Heart left ventricle (tissue), 16 donors: Measurements from ENCODE around the gene KLHL5. TPM values are rescaled to one million over a fixed set of nuclear protein-coding genes. Genes with fewer than 3 reads are reported as not detected.

Experiments
- ATAC-seq, 4 donors: fragments of 200-7000 bp; cut with Tn5 transposase; one replicate each; pipeline ENCODE4 v1.9.1; 2020 to 2022; ENCODE audit warnings: moderate library complexity in 4 of 4, mild to moderate bottlenecking in 3 of 4, moderate number of reproducible peaks in 1 of 4
- DNase-seq, 5 donors: peaks; one replicate each; pipeline ENCODE4 v3.0.0-alpha.2; 2020
- H3K27ac ChIP-seq, 12 donors: fragments of 200-600 bp; sonication (generic) in 4 of 12; one replicate each; pipeline versions ENCODE4 v1.5.0 to v1.8.0; 2016 to 2022; ENCODE audit warnings: mild to moderate bottlenecking in 2 of 12
- H3K27me3 ChIP-seq, 9 donors: fragments of 200-600 bp; sonication (generic) in 2 of 9; one replicate each; pipeline versions ENCODE4 v1.5.1 to v1.8.0; 2016 to 2022; ENCODE audit warnings: mild to moderate bottlenecking in 3 of 9
- H3K36me3 ChIP-seq, 9 donors: fragments of 200-600 bp; sonication (generic) in 2 of 9; one replicate each; pipeline versions ENCODE4 v1.5.0 to v1.8.0; 2018 to 2022; ENCODE audit warnings: mild to moderate bottlenecking in 2 of 9
- H3K4me1 ChIP-seq, 12 donors: fragments of 200-600 bp; sonication (generic) in 4 of 12; one replicate each; pipeline versions ENCODE4 v1.5.0 to v1.8.0; 2016 to 2022; ENCODE audit warnings: mild to moderate bottlenecking in 3 of 12
- H3K4me3 ChIP-seq, 12 donors: fragments of 200-600 bp; sonication (generic) in 4 of 12; one replicate each; pipeline versions ENCODE4 v1.5.0 to v1.8.0; 2017 to 2022; ENCODE audit warnings: mild to moderate bottlenecking in 9 of 12, moderate library complexity in 4 of 12
- H3K9me3 ChIP-seq, 12 donors: fragments of 200-600 bp; sonication (generic) in 4 of 12; one replicate each; pipeline versions ENCODE4 v1.5.0 to v1.8.0; 2016 to 2022; ENCODE audit warnings: mild to moderate bottlenecking in 1 of 12
- CTCF ChIP-seq, 12 donors: fragments of 200-600 bp; sonication (generic) in 4 of 12; IDR thresholded peaks; one replicate each; pipeline versions ENCODE4 v1.5.0 to v1.8.0; 2018 to 2022; ENCODE audit warnings: antibody characterized with exemption in 12 of 12, mild to moderate bottlenecking in 5 of 12
- POLR2A ChIP-seq, 2 donors: fragments of 450-650 bp; IDR thresholded peaks; one replicate each; pipeline ENCODE4 v1.6.1; 2017; ENCODE audit warnings: antibody characterized with exemption in 2 of 2, mild to moderate bottlenecking in 2 of 2, moderate library complexity in 2 of 2
- WGBS, 4 donors: extraction: QIAGEN DNeasy Blood & Tissue Kit in 2 of 4; methylation state at CpG; one replicate each; pipeline versions ENCODE4 v1.1.5 to v1.1.7; 2013 to 2018; 5-methylcytosine and 5-hydroxymethylcytosine counted together
- intact Hi-C, 10 donors: fragments of 100-400 bp; cut with DNase I; formaldehyde crosslinking; loops; one replicate each; pipeline versions ENCODE4 v1.11.1 to v1.14.2; 2022
- long read RNA-seq, 3 donors: library from polyadenylated mRNA; unstranded; transcript quantifications; one replicate each; pipeline ENCODE4 v2.0.0, GENCODE V29; 2020 to 2021
- polyA plus RNA-seq, 2 donors: library from polyadenylated mRNA; stranded (reverse); fragments of 200-250 nt; gene quantifications; one replicate each; pipeline ENCODE4 v1.2.3, GENCODE V29; 2013
- total RNA-seq, 9 donors: library from RNA; depleted of rRNA in 2 of 9; stranded (reverse); fragments of >200 nt in 2 of 9; fragmentation: NEBNext Ultra II Directional in 3 of 9; extraction: Animal tissue kit (Norgen Biotek cat#: 25700) in 3 of 9; gene quantifications; one replicate each; pipeline versions ENCODE4 v1.1.0 to v1.2.4, GENCODE V29; 2016 to 2023
- donor health status: ischemic (EF 13 %, LVEDD 7.1; RV severe dilation, severe dysfunction).
- donor health status: healthy with polysubstance abuse.
- donor health status: DM: no; HTN: yes; CAD: no.
- donor health status: DM: no; HTN: no; CAD: no.
- donor health status: ischemic (EF 25% LVEDD 6.9; RV normal size, moderate dysfunction).
- donor health status: ischemic (EF 25% LVEDD 5.7; RV mildly dilated, moderate dysfunction).
- donor health status: healthy.
- donor health status: DM: yes; HTN: yes; CAD: no.
- donor health status: ischemic (EF 35%, LVEDD 5.7; RV mildly dilated, moderate dysfunction).
- donor health status: nonischemic (EF 11% LVEDD 7.7; RV severe dilation, severe dysfunction).
- donor health status: DM: yes; HTN: yes; CAD: no.
- donor health status: PGD.
- donor health status: ischemic (EF 29% LVEDD 5.4; RV normal size, mild dysfunction).
- donor health status: nonischemic (EF 23%, LVEDD 6.1; RV moderate dilation, normal function).

The KLHL5 gene
- total RNA-seq (10 to 100 TPM in 7 of 9 donors, 1 to 10 TPM in 2; 8.6 to 28.5 (median 14.9) TPM), polyA plus RNA-seq (10 to 100 TPM in 1 of 2 donors, 1 to 10 TPM in 1; 3.3 to 10.7 TPM)
- long read RNA-seq, donor 1, transcript KLHL5-201 (12 exons, 3,425 nt), result minor isoform, 5 of 28 reads
- long read RNA-seq, donor 1, transcript KLHL5-205 (11 exons, 2,926 nt), result major isoform, 18 of 28 reads
- long read RNA-seq, donor 1, partial matches to known transcripts, result 0 of 28 reads
- long read RNA-seq, donor 1, other reads (novel, unspliced or antisense), result 5 of 28 reads
- long read RNA-seq, donor 2, partial matches to known transcripts, result 5 of 8 reads
- long read RNA-seq, donor 2, other reads (novel, unspliced or antisense), result 2 of 8 reads
- long read RNA-seq, donor 3, transcript KLHL5-205 (11 exons, 2,926 nt), result major isoform, 15 of 28 reads
- long read RNA-seq, donor 3, partial matches to known transcripts, result 2 of 28 reads
- long read RNA-seq, donor 3, other reads (novel, unspliced or antisense), result 8 of 28 reads

- Histone ChIP-seq H3K27me3 (no peaks in the 10 kb centered on the region), H3K27ac (no peak within 1 kb of the TSS), H3K36me3 (no peaks in the 10 kb centered on the region), H3K9me3 (no peaks in the 10 kb centered on the region), H3K4me1 (peaks cover 0 to 17% (median 0%) of the 10 kb centered on the region in 12 donors), H3K4me3 (no peak within 1 kb of the TSS)
- 33 to 38% (median 35%) methylated on average over 7 of the region's 7 CpGs for WGBS, 4 donors
- TF ChIP-seq CTCF (IDR thresholded peaks at IDR 0.05) (no peak), POLR2A (IDR thresholded peaks at IDR 0.05) (no peak)
- no peak for ATAC-seq
- DNase-seq, result no peak
- intact Hi-C loops, result no loop called here
Measured at GRCh38 chr4:39062094-39062769, at the start of gene KLHL5. KLHL5 (plus strand) TSS chr4:39062232; CDS start chr4:39062653, 421 bp downstream.

- Histone ChIP-seq H3K4me3 (no peak overlapping the region), H3K36me3 (no peaks in the 10 kb centered on the region), H3K9me3 (peaks cover 0 to 38% (median 0%) of the 10 kb centered on the region in 12 donors), H3K27me3 (no peaks in the 10 kb centered on the region), H3K27ac (no peak overlapping the region), H3K4me1 (no peaks in the 10 kb centered on the region)
- 91 to 94% (median 92%) methylated on average over 2 of the region's 2 CpGs for WGBS, 4 donors
- TF ChIP-seq POLR2A (IDR thresholded peaks at IDR 0.05) (no peak), CTCF (IDR thresholded peaks at IDR 0.05) (no peak)
- intact Hi-C loops, result no loop called here
- no peak for DNase-seq
- no peak for ATAC-seq
Measured at GRCh38 chr4:39014028-39014427, 48.0 kb upstream of the KLHL5 start.

- Histone ChIP-seq H3K4me3 (no peak overlapping the region), H3K9me3 (peaks cover 0 to 10% (median 0%) of the 10 kb centered on the region in 12 donors), H3K36me3 (no peaks in the 10 kb centered on the region), H3K4me1 (no peaks in the 10 kb centered on the region), H3K27ac (no peak overlapping the region), H3K27me3 (no peaks in the 10 kb centered on the region)
- ATAC-seq (no peak), DNase-seq (no peak)
- WGBS, 4 donors, result 61 to 79% (median 70%) methylated on average over 4 of the region's 4 CpGs
- intact Hi-C loops, result no loop called here
- TF ChIP-seq POLR2A (IDR thresholded peaks at IDR 0.05) (no peak), CTCF (IDR thresholded peaks at IDR 0.05) (no peak)
Measured at GRCh38 chr4:39020130-39020529, 41.9 kb upstream of the KLHL5 start.

- ATAC-seq (no peak), DNase-seq (no peak)
- WGBS, 4 donors, result 90 to 94% (median 90%) methylated on average over 3 of the region's 3 CpGs
- no peaks in the 10 kb centered on the region for H3K36me3 ChIP-seq
- intact Hi-C loops, result no loop called here
- TF ChIP-seq POLR2A (IDR thresholded peaks at IDR 0.05), result no peak
- no peak for TF ChIP-seq CTCF (IDR thresholded peaks at IDR 0.05)
- no peak overlapping the region for H3K27ac ChIP-seq
- no peaks in the 10 kb centered on the region for H3K9me3 ChIP-seq
- peaks cover 0 to 3% (median 0%) of the 10 kb centered on the region in 12 donors for H3K4me1 ChIP-seq
- no peaks in the 10 kb centered on the region for H3K27me3 ChIP-seq
- H3K4me3 ChIP-seq, result no peak overlapping the region
Measured at GRCh38 chr4:39021631-39022030, 40.4 kb upstream of the KLHL5 start.
